Spleen (tissue), 11 donors: ENCODE results near the gene TOP2B. TPM values are rescaled to one million over a fixed set of nuclear protein-coding genes. Genes with fewer than 3 reads are reported as not detected.

Experiments used
- DNase-seq: peaks from one replicate; pipeline ENCODE4 v3.0.0-alpha.2; 2020
- H3K27ac ChIP-seq, 8 donors: fragments of 200-600 bp; sonication (generic) in 7 of 8; 1 replicate in 4 of 8; 2 replicates in 4 of 8; pipeline versions ENCODE4 v1.5.0 to v1.8.0; 2016 to 2021; ENCODE audit warnings: inconsistent platforms in 4 of 8, mild to moderate bottlenecking in 4 of 8, moderate library complexity in 1 of 8
- H3K27me3 ChIP-seq, 7 donors: fragments of 200-600 bp; sonication (generic) in 6 of 7; replicated peaks in 1 of 7; 1 replicate in 4 of 7; 2 replicates in 3 of 7; pipeline versions ENCODE4 v1.5.0 to v1.8.0; 2016 to 2021; ENCODE audit warnings: inconsistent platforms in 3 of 7, mild to moderate bottlenecking in 1 of 7
- H3K36me3 ChIP-seq, 6 donors: fragments of 200-600 bp; sonication (generic) in 5 of 6; 1 replicate in 4 of 6; 2 replicates in 2 of 6; pipeline versions ENCODE4 v1.5.0 to v1.8.0; 2016 to 2021; ENCODE audit warnings: inconsistent platforms in 2 of 6
- H3K4me1 ChIP-seq, 6 donors: fragments of 200-600 bp; sonication (generic) in 5 of 6; 1 replicate in 3 of 6; 2 replicates in 3 of 6; pipeline versions ENCODE4 v1.5.0 to v1.8.0; 2016 to 2021; ENCODE audit warnings: inconsistent platforms in 3 of 6
- H3K4me3 ChIP-seq, 8 donors: fragments of 200-600 bp; sonication (generic) in 7 of 8; 1 replicate in 4 of 8; 2 replicates in 4 of 8; pipeline versions ENCODE4 v1.5.0 to v1.8.0; 2016 to 2021; ENCODE audit warnings: inconsistent platforms in 4 of 8, mild to moderate bottlenecking in 4 of 8, moderate library complexity in 2 of 8
- H3K9me3 ChIP-seq, 8 donors: fragments of 200-600 bp; sonication (generic) in 7 of 8; 1 replicate in 4 of 8; 2 replicates in 4 of 8; pipeline versions ENCODE4 v1.5.0 to v1.8.0; 2016 to 2021; ENCODE audit warnings: inconsistent platforms in 4 of 8
- CTCF ChIP-seq, 11 experiments: fragments of 200-600 bp in 7 of 11; fragments of 450-650 bp in 4 of 11; sonication (generic) in 4 of 11; IDR thresholded peaks in 8 of 11; conservative IDR thresholded peaks in 3 of 11; 1 replicate in 7 of 11; 2 replicates in 4 of 11; pipeline versions ENCODE4 v1.4.0 to v1.8.0; 2016 to 2021; ENCODE audit warnings: antibody characterized with exemption in 11 of 11, inconsistent platforms in 4 of 11, mild to moderate bottlenecking in 1 of 11
- POLR2A ChIP-seq, 3 donors: fragments of 450-650 bp; IDR thresholded peaks; one replicate each; pipeline ENCODE4 v1.5.1; 2017; ENCODE audit warnings: antibody characterized with exemption in 3 of 3, mild to moderate bottlenecking in 1 of 3
- POLR2AphosphoS5 ChIP-seq, 3 donors: sonication (generic); formaldehyde crosslinking; IDR thresholded peaks; one replicate each; pipeline ENCODE4 v1.5.1; 2017; ENCODE audit warnings: antibody characterized with exemption in 3 of 3
- WGBS, 5 donors: extraction: QIAGEN DNeasy Blood & Tissue Kit in 3 of 5; methylation state at CpG; one replicate each; pipeline versions ENCODE4 v1.1.5 to v1.1.7; 2013 to 2018; 5-methylcytosine and 5-hydroxymethylcytosine counted together
- intact Hi-C: fragments of 100-400 bp; cut with DNase I; formaldehyde crosslinking; loops from one replicate; pipeline ENCODE4 v1.15.0; 2023; ENCODE audit warnings: low total_unique reads
- polyA plus RNA-seq, 3 donors: library from polyadenylated mRNA; stranded (reverse); fragments of 200-250 nt; gene quantifications; one replicate each; pipeline ENCODE4 v1.2.1, GENCODE V29; 2013
- total RNA-seq, 7 donors: library from RNA; depleted of rRNA in 3 of 7; stranded (reverse); fragments of >200 nt in 3 of 7; fragmentation: NEBNext Ultra II Directional in 4 of 7; extraction: Animal tissue kit (Norgen Biotek cat#: 25700) in 4 of 7; gene quantifications; one replicate each; pipeline versions ENCODE4 v1.1.0 to v1.2.1, GENCODE V29; 2016 to 2021
- donor health status: healthy with polysubstance abuse.
- donor health status: DM: no; HTN: no; CAD: no; lungs with moderate emphysema.
- donor health status: DM: no; HTN: no; CAD: no.
- donor health status: Bipolar disorder and iron deficiency.
- donor health status: healthy.
- donor health status: DM: no; HTN: no; CAD: no.
- donor health status: DM: yes; HTN: yes; CAD: no.

The TOP2B gene
- total and polyA plus RNA-seq, 10 donors: 56.2 to 135 (median 118) TPM

GRCh38 chr3:25689226-25689625, 24.5 kb upstream of the TOP2B start:
- no peaks in the 10 kb centered on the region for H3K9me3 ChIP-seq
- WGBS, 5 donors: 47 to 65% (median 56%) methylated on average over 3 of the region's 3 CpGs

DNA sequence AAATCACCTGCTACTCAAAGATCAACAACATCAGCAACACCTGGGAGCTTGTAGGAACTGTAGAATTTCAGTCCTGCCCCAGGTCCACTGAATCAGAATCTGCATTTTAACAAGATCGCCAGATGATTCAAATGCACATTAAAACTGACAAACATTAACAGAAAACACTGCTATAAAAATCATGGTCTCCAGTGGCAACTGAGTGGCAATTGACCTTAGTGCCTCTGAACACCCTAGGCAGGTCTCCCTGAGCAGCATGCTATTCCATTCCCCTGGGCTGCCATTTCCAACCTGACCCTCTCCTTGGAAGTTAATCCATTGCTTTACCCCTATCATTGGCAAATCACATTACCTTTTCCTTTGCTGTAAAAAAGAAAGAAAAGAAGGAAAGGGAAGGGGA, 23.0 kb upstream of the TOP2B start:
- TF ChIP-seq CTCF (IDR thresholded peaks at IDR 0.05 in 8 of 11, conservative IDR thresholded peaks at IDR 0.05 in 3 of 11): no peak
- TF ChIP-seq POLR2A (IDR thresholded peaks at IDR 0.05): no peak
- TF ChIP-seq POLR2AphosphoS5 (IDR thresholded peaks at IDR 0.05): no peak
- no peak overlapping the region for H3K4me3 ChIP-seq
- H3K27ac ChIP-seq: no peak overlapping the region
- no peaks in the 10 kb centered on the region for H3K27me3 ChIP-seq
- DNase-seq: no peak
- H3K9me3 ChIP-seq: no peaks in the 10 kb centered on the region
- intact Hi-C loops: no loop called here
- H3K36me3 ChIP-seq: no peaks in the 10 kb centered on the region
- WGBS, 5 donors: 89 to 100% (median 95%) methylated on average over 1 of the region's 1 CpG
- no peaks in the 10 kb centered on the region for H3K4me1 ChIP-seq

More at GRCh38 chr3:25689226-25689625, 24.5 kb upstream of the TOP2B start:
- Histone ChIP-seq H3K27me3 (no peaks in the 10 kb centered on the region), H3K27ac (no peak overlapping the region), H3K4me3 (no peak overlapping the region), H3K36me3 (no peaks in the 10 kb centered on the region), H3K4me1 (no peaks in the 10 kb centered on the region)
- DNase-seq: no peak
- intact Hi-C loops: no loop called here
- no peak for TF ChIP-seq POLR2AphosphoS5 (IDR thresholded peaks at IDR 0.05)
- TF ChIP-seq POLR2A (IDR thresholded peaks at IDR 0.05): no peak
- TF ChIP-seq CTCF (IDR thresholded peaks at IDR 0.05 in 8 of 11, conservative IDR thresholded peaks at IDR 0.05 in 3 of 11): no peak

GRCh38 chr3:25686766-25687165, 22.1 kb upstream of the TOP2B start:
- 91 to 97% (median 95%) methylated on average over 23 of the region's 23 CpGs for WGBS, 5 donors
- peak; percentile 53 for DNase-seq
- intact Hi-C loops: no loop called here
- H3K27me3 ChIP-seq: no peaks in the 10 kb centered on the region
- no peaks in the 10 kb centered on the region for H3K4me1 ChIP-seq
- H3K4me3 ChIP-seq: no peak overlapping the region
- H3K9me3 ChIP-seq: no peaks in the 10 kb centered on the region
- H3K27ac ChIP-seq: no peak overlapping the region
- no peaks in the 10 kb centered on the region for H3K36me3 ChIP-seq
- no peak for TF ChIP-seq CTCF (IDR thresholded peaks at IDR 0.05 in 8 of 11, conservative IDR thresholded peaks at IDR 0.05 in 3 of 11)
- TF ChIP-seq POLR2AphosphoS5 (IDR thresholded peaks at IDR 0.05): no peak
- TF ChIP-seq POLR2A (IDR thresholded peaks at IDR 0.05): no peak

DNA sequence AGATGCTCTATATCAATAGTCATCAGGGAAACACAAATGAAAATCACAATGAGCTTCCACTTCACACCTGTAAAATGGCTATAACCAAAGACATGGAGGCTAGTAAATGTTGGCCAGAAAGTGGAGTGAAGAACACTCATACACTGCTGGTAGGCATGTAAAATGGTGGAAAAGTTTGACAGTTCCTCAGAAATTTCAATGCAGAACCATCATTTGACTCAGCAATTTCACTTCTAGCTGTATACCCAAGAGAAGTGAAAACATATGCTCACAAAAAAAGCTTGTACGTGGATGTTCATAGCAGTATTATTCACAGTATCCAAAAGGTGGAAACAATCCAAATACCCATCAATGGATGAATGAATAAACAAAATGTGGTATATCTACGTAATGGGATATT, 19.2 kb upstream of the TOP2B start:
- no peaks in the 10 kb centered on the region for H3K4me1 ChIP-seq
- H3K9me3 ChIP-seq: no peaks in the 10 kb centered on the region
- DNase-seq: no peak
- 80 to 90% (median 87%) methylated on average over 2 of the region's 2 CpGs for WGBS, 5 donors
- H3K36me3 ChIP-seq: no peaks in the 10 kb centered on the region
- no peak for TF ChIP-seq CTCF (IDR thresholded peaks at IDR 0.05 in 8 of 11, conservative IDR thresholded peaks at IDR 0.05 in 3 of 11)
- H3K27me3 ChIP-seq: no peaks in the 10 kb centered on the region
- no peak overlapping the region for H3K27ac ChIP-seq
- intact Hi-C loops: no loop called here
- no peak overlapping the region for H3K4me3 ChIP-seq
